IMR-90 (cell line): Measurements from ENCODE around the gene PAFAH1B1. TPM values are rescaled to one million over a fixed set of nuclear protein-coding genes. Genes with fewer than 3 reads are reported as not detected.
"Not testable (repeated sequence)": the region's sequence is repeated elsewhere in the genome, so short reads cannot be mapped to it uniquely, and the experiment has no call there.

Source experiments
- ATAC-seq: fragments of 200-7000 bp; cut with Tn5 transposase; 2 replicates; pipeline ENCODE4 v1.9.1; 2020; ENCODE audit warnings: low read depth, mild to moderate bottlenecking, moderate library complexity
- BruUV-seq: library from RNA; stranded (reverse); fragments of 400-500 nt; replicated peaks from 2 replicates; lab custom pipeline; 2021; lab: Mats Ljungman, UMichigan
- CTCF ChIA-PET: fragments of 300-600 bp; formaldehyde crosslinking; extraction: SDS; loops from one replicate; lab custom pipeline; 2021; ENCODE audit warnings: antibody characterized with exemption; lab: Yijun Ruan, JAX
- POLR2A ChIA-PET: fragments of 300-600 bp; sonication (Branson Sonifier 250); formaldehyde crosslinking; loops from one replicate; lab custom pipeline; 2022; ENCODE audit warnings: antibody characterized with exemption; ENCODE audit not compliant: unreplicated experiment; lab: Charles Lee
- DNase-seq: peaks from one replicate; pipeline ENCODE4 v3.0.0; 2013
- H2AFZ ChIP-seq: replicated peaks from 2 replicates; pipeline ENCODE3; 2013; ENCODE audit warnings: low read length, mild to moderate bottlenecking; ENCODE audit not compliant: poor library complexity
- H2AK5ac ChIP-seq: 2 replicates; pipeline ENCODE4 v1.6.1; 2013; ENCODE audit warnings: low read depth, low read length, inconsistent platforms
- H2AK9ac ChIP-seq: replicated peaks from 2 replicates; pipeline ENCODE3; 2013; ENCODE audit warnings: mild to moderate bottlenecking, low read depth, low read length, moderate library complexity; ENCODE audit not compliant: poor library complexity
- H2BK120ac ChIP-seq: 2 replicates; pipeline ENCODE4 v1.6.1; 2013; ENCODE audit warnings: low read depth, low read length, inconsistent platforms
- H2BK15ac ChIP-seq: 3 replicates; pipeline ENCODE4 v1.6.1; 2013; ENCODE audit warnings: low read depth, low read length, inconsistent platforms
- H2BK20ac ChIP-seq: 2 replicates; pipeline ENCODE4 v1.6.1; 2013; ENCODE audit warnings: low read depth, mild to moderate bottlenecking, inconsistent platforms, low read length, moderate library complexity
- H2BK5ac ChIP-seq: 2 replicates; pipeline ENCODE4 v1.6.1; 2013; ENCODE audit warnings: mild to moderate bottlenecking, low read depth, low read length, inconsistent platforms; ENCODE audit not compliant: poor library complexity, severe bottlenecking
- H3K14ac ChIP-seq: replicated peaks from 2 replicates; pipeline ENCODE4 v1.6.1; 2013; ENCODE audit warnings: low read depth, low read length, inconsistent platforms
- H3K18ac ChIP-seq: 2 replicates; pipeline ENCODE4 v1.6.1; 2013; ENCODE audit warnings: low read depth, low read length, control low read depth
- H3K23ac ChIP-seq: 2 replicates; pipeline ENCODE4 v1.6.1; 2013; ENCODE audit warnings: low read depth, low read length, inconsistent platforms
- H3K27ac ChIP-seq: 2 replicates; pipeline ENCODE4 v1.5.1; 2013; ENCODE audit warnings: mild to moderate bottlenecking, control low read depth, low read length; ENCODE audit not compliant: insufficient read depth
- H3K27me3 ChIP-seq: 2 replicates; pipeline ENCODE4 v1.6.1; 2013; ENCODE audit warnings: low read length; ENCODE audit not compliant: control insufficient read depth, insufficient read depth
- H3K36me3 ChIP-seq: 2 replicates; pipeline ENCODE4 v1.6.1; 2013; ENCODE audit warnings: low read length, mixed read lengths; ENCODE audit not compliant: control insufficient read depth, insufficient read depth
- H3K4ac ChIP-seq: 2 replicates; pipeline ENCODE4 v1.6.1; 2013; ENCODE audit warnings: low read depth, low read length, inconsistent platforms
- H3K4me1 ChIP-seq: 2 replicates; pipeline ENCODE4 v1.6.1; 2013; ENCODE audit warnings: low read length, mixed read lengths; ENCODE audit not compliant: control insufficient read depth, insufficient read depth
- H3K4me2 ChIP-seq: 2 replicates; pipeline ENCODE4 v1.6.1; 2013; ENCODE audit warnings: low read depth, mild to moderate bottlenecking, control low read depth, low read length, moderate library complexity
- H3K4me3 ChIP-seq: 2 replicates; pipeline ENCODE4 v1.5.1; 2013; ENCODE audit warnings: low read depth, mild to moderate bottlenecking, control low read depth, low read length, moderate library complexity; ENCODE audit not compliant: insufficient read depth
- H3K56ac ChIP-seq: 2 replicates; pipeline ENCODE4 v1.6.1; 2013; ENCODE audit warnings: low read length, inconsistent platforms; ENCODE audit not compliant: insufficient read depth; ENCODE audit errors: extremely low read depth
- H3K79me1 ChIP-seq, 2 experiments: 2 replicates each; pipeline ENCODE4 v1.6.1; 2013; ENCODE audit warnings: low read length in 2 of 2, inconsistent platforms in 1 of 2, low read depth in 1 of 2
- H3K9ac ChIP-seq: 2 replicates; pipeline ENCODE4 v1.6.1; 2013; ENCODE audit warnings: low read depth, low read length, control low read depth
- H3K9me1 ChIP-seq: 2 replicates; pipeline ENCODE4 v1.6.1; 2013; ENCODE audit warnings: low read length, inconsistent platforms; ENCODE audit not compliant: insufficient read depth
- H3K9me3 ChIP-seq: 2 replicates; pipeline ENCODE4 v1.6.1; 2013; ENCODE audit warnings: low read length; ENCODE audit not compliant: control insufficient read depth, insufficient read depth
- H4K20me1 ChIP-seq: 2 replicates; pipeline ENCODE4 v1.6.1; 2013; ENCODE audit warnings: low read length, inconsistent platforms; ENCODE audit not compliant: insufficient read depth
- H4K5ac ChIP-seq: 2 replicates; pipeline ENCODE4 v1.6.1; 2013; ENCODE audit warnings: mild to moderate bottlenecking, low read depth, low read length, control low read depth
- H4K8ac ChIP-seq, 2 experiments: 2 replicates each; pipeline ENCODE4 v1.6.1; 2013; ENCODE audit warnings: low read depth in 2 of 2, low read length in 2 of 2, control low read depth in 1 of 2, inconsistent platforms in 1 of 2
- H4K91ac ChIP-seq: 2 replicates; pipeline ENCODE4 v1.6.1; 2013; ENCODE audit warnings: low read depth, low read length, inconsistent platforms; ENCODE audit not compliant: insufficient read depth
- MXI1 ChIP-seq: IDR thresholded peaks from 2 replicates; pipeline ENCODE4 v1.6.1; 2012; ENCODE audit warnings: low read depth, mild to moderate bottlenecking, low read length, moderate library complexity, borderline replicate concordance
- POLR2A ChIP-seq: IDR thresholded peaks from 2 replicates; pipeline ENCODE4 v1.6.1; 2012; ENCODE audit warnings: mild to moderate bottlenecking, low read depth, low read length
- RAD21 ChIP-seq: IDR thresholded peaks from 2 replicates; pipeline ENCODE4 v1.6.1; 2012; ENCODE audit warnings: low read length, improper control_type of control experiment
- RCOR1 ChIP-seq: IDR thresholded peaks from 2 replicates; pipeline ENCODE4 v1.6.1; 2012; ENCODE audit warnings: mild to moderate bottlenecking, low read length, improper control_type of control experiment; ENCODE audit not compliant: insufficient replicate concordance
- WGBS, 2 experiments: methylation state at CpG; one replicate each; pipeline versions ENCODE4 v1.1.5 to v1.1.7; 2013; ENCODE audit warnings: missing lambda C conversion rate in 2 of 2; ENCODE audit not compliant: insufficient read length in 1 of 2; ENCODE audit errors: extremely low coverage in 2 of 2; 5-methylcytosine and 5-hydroxymethylcytosine counted together
- dilution Hi-C: fragments of 300-500 bp; cut with HindIII; formaldehyde crosslinking; loops from one replicate; pipeline ENCODE4 v1.14.3; 2018; ENCODE audit warnings: low sequenced_read_pairs; ENCODE audit not compliant: unreplicated experiment
- in situ Hi-C: fragments of 300-500 bp; cut with MboI; formaldehyde crosslinking; loops from 3 replicates; pipeline ENCODE4 v1.14.3; 2019; ENCODE audit warnings: low sequenced_read_pairs, inconsistent platforms, mixed read lengths
- intact Hi-C: fragments of 100-400 bp; cut with micrococcal nuclease; formaldehyde crosslinking; loops from 2 replicates; pipeline ENCODE4 v1.10.0; 2022
- polyA plus RNA-seq, 3 experiments: library from polyadenylated mRNA; depleted of rRNA; stranded (reverse); fragments of >200 nt; gene quantifications; 2 replicates each; pipeline ENCODE4 v1.2.3, GENCODE V29; 2012; ENCODE audit warnings: low replicate concordance in 1 of 3
- total RNA-seq: library from RNA; depleted of rRNA; stranded (reverse); fragments of >200 nt; gene quantifications from 2 replicates; pipeline ENCODE4 v1.2.3, GENCODE V29; 2012

Gene PAFAH1B1
- total and polyA plus RNA-seq, 2 of the 4 experiments (the other 2 are of a cell fraction), result 64.5 to 127 TPM

- ChIA-PET CTCF (no interaction called here), POLR2A (no interaction called here)
- in situ Hi-C loops (no loop called here), dilution Hi-C loops (no loop called here), intact Hi-C loops (no loop called here)
- Histone ChIP-seq H3K27me3 (no peaks in the 10 kb centered on the region), H4K5ac (no peak overlapping the region), H2AK5ac (no peak overlapping the region), H4K20me1 (no peaks in the 10 kb centered on the region; the same call in 1 of the 2 replicates), H4K8ac (no peak overlapping the region), H3K56ac (no peak overlapping the region), H3K4ac (no peak overlapping the region), H2BK15ac (no peak overlapping the region), H4K91ac (no peak overlapping the region), H3K9ac (no peak overlapping the region), H3K9me1 (no peaks in the 10 kb centered on the region), H2AFZ (no peak overlapping the region), H3K4me2 (no peak overlapping the region), H3K4me1 (no peaks in the 10 kb centered on the region), H3K18ac (no peak overlapping the region), H3K4me3 (no peak overlapping the region), H2AK9ac (no peak overlapping the region), H3K36me3 (peaks cover 61% of the 10 kb centered on the region), H3K9me3 (no peaks in the 10 kb centered on the region), H2BK120ac (no peak overlapping the region), H3K23ac (no peak overlapping the region), H2BK5ac (no peak overlapping the region), H3K27ac (no peak overlapping the region), H3K14ac (no peak overlapping the region), H3K79me1 (0 out of 4 replicates have a peak, but pooled peaks cover 0 to 9% of the 10 kb centered on the region in 2 experiments), H2BK20ac (no peak overlapping the region)
- TF ChIP-seq RAD21, result no peak
- no peak for TF ChIP-seq MXI1
- no peak for TF ChIP-seq RCOR1
- no peak for TF ChIP-seq POLR2A
- ATAC-seq (no peak), DNase-seq (no peak)
- 97% methylated on average over 25 of the region's 40 CpGs; no CpG with 5 or more reads in 1 of the 2 experiments for WGBS, 2 experiments
- no TSS peak for BruUV-seq
Observed at GRCh38 chr17:2697611-2698162, 104.2 kb downstream of the PAFAH1B1 start.

GRCh38 chr17:2699216-2699805, 105.9 kb downstream of the PAFAH1B1 start:
- H3K4me3 ChIP-seq, H3K4ac ChIP-seq, H3K14ac ChIP-seq, H3K4me2 ChIP-seq, H3K27ac ChIP-seq, H3K23ac ChIP-seq, ATAC-seq, POLR2A ChIA-PET, H3K56ac ChIP-seq, H2BK20ac ChIP-seq, H3K9ac ChIP-seq, H3K4me1 ChIP-seq, H2AK5ac ChIP-seq, H2AK9ac ChIP-seq, intact Hi-C loops, H2AFZ ChIP-seq, H2BK15ac ChIP-seq, H2BK120ac ChIP-seq, H3K27me3 ChIP-seq, dilution Hi-C loops, BruUV-seq, H3K9me1 ChIP-seq, H4K5ac ChIP-seq, H4K8ac ChIP-seq, H3K9me3 ChIP-seq, in situ Hi-C loops, H3K18ac ChIP-seq, H4K91ac ChIP-seq, CTCF ChIA-PET, DNase-seq, H2BK5ac ChIP-seq: not testable (repeated sequence)
- 87% methylated on average over 5 of the region's 18 CpGs; no CpG with 5 or more reads in 1 of the 2 experiments for WGBS, 2 experiments
- peaks cover 13% of the 10 kb centered on the region; the same call in 1 of the 2 replicates for H4K20me1 ChIP-seq
- peaks cover 64% of the 10 kb centered on the region for H3K36me3 ChIP-seq
- peaks cover 0 to 15% of the 10 kb centered on the region in 2 experiments; a peak in 2 of 4 replicates for H3K79me1 ChIP-seq
